HG02678 (cell line): Measurements from ENCODE around the gene UMAD1.
"Not testable (repeated sequence)": the region's sequence is repeated elsewhere in the genome, so short reads cannot be mapped to it uniquely, and the experiment has no call there.

Experiments used
- ATAC-seq: cut with Tn5 transposase; IDR thresholded peaks from one replicate; pipeline ENCODE4 v1.9.1; 2021; ENCODE audit warnings: mild to moderate bottlenecking, moderate library complexity; ENCODE audit not compliant: unreplicated experiment

UMAD1 gene

DNA sequence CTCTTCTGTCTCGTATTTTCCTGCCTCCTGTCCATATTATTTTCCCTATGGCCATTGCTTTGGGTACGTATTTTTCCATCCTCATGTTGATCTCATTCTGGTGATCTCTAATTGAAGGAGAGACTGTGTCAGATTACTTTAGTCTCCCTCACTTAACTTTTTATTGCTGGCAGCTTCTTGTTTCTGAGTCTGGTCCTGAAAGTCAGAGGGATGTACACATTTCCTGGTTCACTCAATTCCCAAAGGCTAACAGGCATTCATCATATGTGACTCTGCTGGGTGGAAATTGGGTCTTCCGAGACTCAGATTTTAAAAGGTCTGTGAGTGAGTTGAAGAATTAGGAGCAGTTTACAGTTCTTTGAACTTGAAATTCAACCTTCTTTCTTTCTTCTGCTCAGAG, 10.9 kb downstream of the UMAD1 start:
- ATAC-seq = no peak

DNA sequence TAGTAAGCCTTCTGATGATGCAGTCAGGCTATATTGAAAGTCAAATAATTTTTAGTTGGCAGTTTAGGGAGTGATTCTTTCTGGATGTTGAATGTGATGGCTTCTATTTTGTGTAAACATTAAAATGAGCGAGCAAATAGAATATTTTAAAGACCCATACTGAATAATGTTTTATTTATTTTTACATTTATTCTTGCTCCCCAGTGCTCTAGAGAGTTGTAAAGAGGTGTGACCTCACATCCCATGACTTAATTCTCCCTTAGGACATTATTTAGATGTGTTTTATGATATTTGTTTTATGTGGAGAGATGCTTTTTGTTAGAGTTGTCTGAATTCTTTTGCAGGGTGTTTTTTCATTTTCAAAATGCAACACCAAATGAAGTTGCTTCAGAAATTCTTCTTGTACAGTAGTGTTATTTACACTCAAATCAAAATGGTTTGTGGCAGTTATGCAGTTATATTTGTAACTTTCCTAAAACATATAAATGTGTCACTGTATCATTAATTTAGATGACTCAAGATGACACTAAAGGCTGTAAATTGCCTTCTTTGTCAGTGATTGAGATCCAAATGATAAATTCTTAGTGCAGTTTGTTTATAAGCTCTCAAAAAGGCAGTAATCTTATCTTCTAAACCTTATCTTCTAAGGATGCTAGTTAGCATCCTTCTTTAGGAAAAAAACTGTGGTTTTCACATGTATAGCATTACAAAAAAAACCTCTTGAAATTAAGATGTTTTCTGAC, 12.4 kb downstream of the UMAD1 start:
- no peak for ATAC-seq

DNA sequence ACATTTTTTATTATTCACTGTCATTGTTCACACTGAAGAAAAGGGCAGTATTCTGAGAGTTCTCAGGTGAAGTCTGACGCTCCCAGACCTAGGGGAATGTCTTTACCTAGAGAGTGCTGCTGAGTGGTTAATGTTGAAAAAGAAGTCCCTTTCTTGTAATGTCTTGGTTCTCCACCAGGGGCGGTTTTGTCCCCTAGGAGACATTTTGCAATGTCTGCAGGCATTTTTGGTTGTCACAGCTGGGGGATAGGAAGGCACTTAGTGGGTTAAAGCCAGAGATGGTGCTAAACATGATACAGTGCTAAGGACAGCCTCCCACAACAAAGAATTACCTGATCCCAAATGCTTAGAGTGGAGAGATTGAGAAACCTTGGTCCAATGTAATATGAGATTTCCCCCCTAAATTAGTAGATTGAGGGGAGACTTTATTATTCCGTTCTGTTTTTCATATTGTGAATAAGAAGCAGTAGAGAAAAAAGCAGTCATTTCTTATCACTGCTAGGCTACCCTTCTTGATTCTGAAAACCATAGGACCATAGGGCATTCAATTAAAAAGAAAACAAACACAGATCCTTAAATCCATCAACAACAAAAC, 13.1 kb downstream of the UMAD1 start:
- no peak for ATAC-seq

DNA sequence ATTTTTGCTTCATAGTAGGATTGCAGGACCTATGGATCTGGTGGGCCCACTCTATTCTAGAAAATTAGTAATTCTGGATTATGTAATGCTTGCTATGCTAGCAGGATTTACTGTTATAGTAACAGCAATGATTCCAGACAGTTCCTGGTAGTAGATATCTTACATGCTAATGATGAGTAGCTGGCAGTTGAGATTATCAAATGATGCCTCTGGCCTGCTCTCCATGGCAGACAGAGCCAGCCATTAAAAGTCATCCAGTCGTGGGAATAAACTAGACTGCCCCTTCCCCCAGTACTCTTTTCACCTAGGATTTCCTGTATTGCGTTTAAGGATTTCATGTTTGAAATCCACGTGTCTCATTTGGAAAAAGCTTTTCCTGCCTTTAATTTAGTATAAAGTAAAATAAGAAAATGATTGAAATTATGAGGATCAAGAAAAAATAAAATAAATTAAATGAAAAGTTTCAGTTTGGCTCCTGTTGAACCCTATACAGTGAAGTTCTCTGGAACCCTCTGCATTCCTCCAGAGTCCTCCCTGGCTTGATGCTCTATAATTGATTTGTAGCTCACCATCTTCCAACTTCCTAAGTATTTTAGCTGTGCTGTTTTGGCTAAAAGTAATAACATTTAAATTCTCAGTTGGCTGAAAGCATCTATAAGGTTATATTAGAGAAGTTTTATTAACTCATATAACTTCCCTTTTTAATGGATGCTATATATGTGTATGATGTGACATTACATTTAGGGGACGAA, 14.6 kb downstream of the UMAD1 start:
- ATAC-seq = no peak

DNA sequence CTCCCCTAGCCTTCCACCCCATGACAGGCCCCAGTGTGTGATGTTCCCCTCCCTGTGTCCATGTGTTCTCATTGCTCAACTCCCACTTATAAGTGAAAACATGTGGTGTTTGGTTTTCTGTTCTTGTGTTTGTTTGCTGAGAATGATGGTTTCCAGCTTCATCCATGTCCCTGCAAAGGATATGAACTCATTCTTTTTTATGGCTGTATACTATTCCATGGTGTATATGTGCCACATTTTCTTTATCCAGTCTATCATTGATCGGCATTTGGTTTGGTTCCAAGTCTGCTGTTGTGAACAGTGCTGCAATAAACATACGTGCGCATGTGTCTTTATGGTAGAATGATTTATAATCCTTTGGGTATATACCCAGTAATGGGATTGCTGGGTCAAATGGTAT, 15.9 kb downstream of the UMAD1 start:
- not testable (repeated sequence) for ATAC-seq

DNA sequence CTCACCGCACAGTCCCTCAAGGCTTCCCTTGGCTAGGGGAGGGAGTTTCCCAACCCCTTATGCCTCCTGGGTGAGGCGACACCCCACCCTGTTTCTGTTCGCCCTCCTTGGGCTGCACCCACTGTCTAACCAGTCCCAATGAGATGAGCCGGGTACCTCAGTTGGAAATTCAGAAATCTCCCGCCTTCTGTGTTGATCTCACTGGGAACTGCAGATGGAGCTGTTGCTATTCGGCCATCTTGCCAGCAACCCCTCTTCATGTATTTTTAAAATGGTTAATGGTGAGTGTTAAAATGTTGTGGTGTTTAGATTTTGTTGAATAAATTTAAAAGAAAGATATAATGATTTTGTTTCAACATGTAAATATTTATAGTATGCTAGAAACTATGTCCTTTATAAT, 22.0 kb downstream of the UMAD1 start:
- no peak for ATAC-seq

DNA sequence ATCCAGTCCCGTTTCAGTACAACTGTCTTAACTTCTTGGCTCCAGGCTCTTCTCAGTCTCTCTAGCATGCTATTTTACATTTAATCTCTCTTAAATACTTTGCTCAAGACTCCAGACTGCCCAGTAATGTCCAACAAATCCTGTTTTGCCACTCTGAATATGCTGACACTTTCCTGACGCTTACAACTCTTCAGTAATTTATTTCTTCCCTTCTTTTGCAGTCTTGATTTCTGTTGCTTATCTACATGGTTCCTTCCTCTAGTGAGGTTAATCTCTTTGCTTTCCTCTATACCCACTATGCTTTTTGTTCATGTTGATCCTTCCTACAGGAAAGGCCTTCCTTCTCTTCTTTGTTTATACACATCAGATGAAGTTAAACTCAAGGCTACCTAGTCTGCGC, 23.7 kb downstream of the UMAD1 start:
- no peak for ATAC-seq

DNA sequence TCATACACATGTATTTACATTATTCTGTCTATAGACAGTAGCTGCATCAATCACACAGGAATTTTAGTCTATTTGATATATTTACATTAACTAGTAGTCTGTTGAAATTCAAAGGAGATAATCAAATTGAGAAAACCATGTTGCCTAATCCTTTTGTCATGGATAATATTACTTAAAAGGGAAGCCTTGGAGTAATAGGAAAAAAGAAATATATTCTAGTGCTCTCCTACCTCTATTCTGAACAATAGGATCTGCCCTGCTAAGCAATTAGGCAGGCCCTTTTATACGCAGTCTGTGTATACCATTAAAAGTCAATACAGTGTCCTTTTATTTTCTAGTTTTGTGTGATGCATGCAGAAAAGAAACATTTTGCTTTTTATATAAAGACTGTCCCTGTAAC, 24.5 kb downstream of the UMAD1 start:
- no peak for ATAC-seq

DNA sequence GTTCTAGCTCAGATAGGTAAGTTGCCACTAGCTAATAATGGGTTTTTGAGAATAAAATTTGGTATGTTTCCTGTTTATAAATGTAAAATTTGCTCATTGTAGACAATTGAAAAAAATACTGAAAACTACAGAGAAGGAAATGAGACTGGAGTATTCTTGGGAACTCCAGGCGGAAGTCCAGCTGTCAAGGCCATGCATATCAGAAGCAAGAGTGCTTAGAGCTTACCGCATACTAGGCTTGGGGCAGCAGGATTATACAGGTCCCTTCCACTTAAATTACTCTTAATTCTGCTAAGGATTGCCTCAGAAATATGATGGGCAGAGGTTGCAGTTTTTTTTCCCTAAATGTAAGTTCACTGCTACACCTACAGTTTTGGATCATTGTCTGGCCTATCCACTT, 26.6 kb downstream of the UMAD1 start:
- no peak for ATAC-seq

DNA sequence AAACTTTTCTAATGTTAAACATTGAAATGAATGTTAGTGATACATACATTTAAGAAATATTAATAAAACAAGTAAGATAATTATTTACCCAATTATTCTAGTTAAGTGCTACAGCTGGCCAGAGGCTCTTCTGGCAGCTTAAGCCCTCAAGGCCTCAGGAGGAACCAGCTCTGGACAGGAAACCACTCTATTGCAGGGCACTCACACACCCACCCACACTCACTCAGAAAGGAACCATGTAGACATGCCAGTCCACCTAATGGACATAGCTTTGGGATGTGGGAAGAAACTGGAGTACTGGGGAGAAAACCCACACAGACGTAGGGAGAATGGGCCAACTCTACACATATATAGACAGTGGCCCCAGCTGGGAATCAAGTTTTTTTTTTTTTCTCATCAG, 28.2 kb downstream of the UMAD1 start:
- ATAC-seq = no peak

DNA sequence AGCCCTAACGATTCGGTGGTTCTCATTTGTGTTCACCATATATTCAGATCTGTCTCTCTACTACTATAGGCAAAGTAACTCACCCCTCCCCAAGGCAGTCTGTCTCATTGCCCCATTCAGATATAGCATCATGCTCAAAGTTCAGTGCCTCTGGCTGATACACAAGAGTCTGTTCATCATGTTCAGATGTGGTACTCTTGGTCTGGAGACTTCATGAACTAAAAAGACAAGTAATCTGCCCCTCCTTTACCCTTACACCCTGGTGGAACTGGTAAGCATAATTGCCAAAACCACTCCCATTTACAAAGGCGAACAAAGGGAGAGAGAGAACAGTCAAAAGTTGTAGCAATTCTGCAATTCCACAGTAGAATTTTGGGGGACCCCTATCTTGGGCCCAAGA, 29.9 kb downstream of the UMAD1 start:
- no peak for ATAC-seq

DNA sequence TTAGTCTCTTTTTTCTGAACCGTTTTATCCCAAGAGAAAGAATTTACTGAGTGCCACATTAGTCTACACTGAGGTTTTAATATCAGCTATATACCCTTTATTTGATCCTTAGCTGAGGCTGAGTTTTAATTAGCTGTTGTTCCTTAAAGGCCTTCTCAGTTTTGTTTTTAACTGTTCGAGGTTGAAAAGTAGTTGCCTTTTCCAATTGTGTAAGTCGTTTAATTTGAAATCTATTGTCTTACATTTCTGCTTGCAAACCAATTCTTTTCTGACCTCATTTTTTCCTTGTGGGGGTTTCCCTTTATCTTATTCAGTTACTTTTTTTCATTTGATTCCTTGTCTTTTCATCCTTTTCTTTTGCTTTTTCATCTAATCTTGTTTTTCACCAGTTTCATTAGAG, 30.8 kb downstream of the UMAD1 start:
- ATAC-seq = no peak

DNA sequence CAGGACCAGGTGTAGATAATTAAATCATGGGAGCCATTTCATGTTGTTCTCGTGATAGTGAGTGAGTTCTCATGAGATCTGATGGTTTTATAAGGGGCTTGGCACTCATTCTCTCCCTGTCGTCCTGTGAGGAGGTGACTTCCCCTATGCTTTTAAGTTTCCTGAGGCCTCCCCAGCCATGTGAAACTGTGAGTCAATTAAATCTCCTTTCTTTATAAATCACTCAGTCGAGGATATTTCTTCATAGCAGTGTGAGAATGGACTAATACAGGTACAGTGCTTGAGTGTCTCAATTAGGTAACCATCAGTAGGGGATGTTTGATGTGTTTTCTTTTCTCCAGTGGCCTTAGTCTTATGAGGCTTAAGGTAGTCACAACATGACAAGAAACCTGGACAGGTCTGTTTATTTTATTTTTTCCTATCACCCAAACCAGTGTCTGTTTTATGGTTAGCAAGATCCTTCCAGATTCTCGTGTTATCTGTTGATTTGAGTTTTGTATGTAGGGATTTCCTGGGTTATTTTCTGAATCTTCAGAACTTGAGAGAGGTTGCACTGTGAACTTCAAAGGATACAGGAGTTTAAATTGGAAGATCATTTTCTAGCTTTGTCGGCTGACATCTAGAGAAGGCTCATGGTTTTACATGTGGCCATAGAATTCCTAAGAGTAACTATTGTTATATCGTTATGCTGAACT, 32.1 kb downstream of the UMAD1 start:
- ATAC-seq = no peak

DNA sequence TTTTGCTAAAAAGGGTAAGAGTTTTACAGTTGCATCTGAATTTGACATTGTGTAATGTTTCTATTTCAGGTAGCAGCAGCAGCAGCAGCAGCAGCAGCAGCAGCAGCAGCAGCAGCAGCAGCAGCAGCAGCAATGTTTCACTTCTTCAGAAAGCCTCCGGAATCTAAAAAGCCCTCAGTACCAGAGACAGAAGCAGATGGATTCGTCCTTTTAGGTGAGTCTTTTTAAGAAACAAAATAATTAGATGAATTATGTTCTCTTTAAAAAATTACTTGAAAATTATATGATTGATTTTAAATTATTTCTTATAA, 32.6 kb downstream of the UMAD1 start:
- ATAC-seq = no peak

DNA sequence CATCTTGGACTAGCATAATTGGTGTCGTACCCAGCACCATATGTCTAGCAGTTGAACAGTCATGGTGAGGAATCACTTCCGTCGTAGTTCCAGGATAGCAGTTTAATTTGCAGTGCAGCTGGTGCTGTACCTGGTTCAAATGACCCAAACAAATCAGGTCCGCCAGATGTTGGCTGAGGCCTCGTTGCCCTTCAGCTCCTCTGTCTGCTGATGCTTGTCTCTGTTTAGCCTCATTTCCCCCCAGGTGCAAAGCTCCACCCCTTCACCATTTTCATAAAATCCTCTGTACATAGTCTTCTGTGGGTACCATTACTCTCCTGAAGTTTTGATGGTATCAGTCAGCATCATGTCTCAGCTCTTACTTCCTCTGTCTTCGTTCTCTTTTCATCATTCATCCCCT, 35.1 kb downstream of the UMAD1 start:
- no peak for ATAC-seq

DNA sequence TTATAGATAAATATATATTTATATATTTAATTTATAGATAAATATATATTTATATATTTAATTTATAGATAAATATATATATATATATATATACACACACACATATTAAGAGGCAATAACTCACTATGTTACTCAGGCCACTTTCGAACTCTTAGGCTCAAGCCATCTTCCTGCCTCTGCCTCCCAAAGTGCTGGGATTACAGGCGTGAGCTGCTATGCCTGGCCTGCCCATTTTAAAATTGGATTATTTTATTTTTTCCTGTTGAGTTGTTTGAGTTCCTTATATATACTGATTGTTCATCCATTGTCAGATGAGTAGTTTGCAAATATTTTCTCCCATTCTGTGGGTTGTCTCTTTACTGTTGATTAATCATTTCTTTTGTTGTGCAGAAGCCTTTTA, 39.1 kb downstream of the UMAD1 start:
- ATAC-seq = not testable (repeated sequence)

DNA sequence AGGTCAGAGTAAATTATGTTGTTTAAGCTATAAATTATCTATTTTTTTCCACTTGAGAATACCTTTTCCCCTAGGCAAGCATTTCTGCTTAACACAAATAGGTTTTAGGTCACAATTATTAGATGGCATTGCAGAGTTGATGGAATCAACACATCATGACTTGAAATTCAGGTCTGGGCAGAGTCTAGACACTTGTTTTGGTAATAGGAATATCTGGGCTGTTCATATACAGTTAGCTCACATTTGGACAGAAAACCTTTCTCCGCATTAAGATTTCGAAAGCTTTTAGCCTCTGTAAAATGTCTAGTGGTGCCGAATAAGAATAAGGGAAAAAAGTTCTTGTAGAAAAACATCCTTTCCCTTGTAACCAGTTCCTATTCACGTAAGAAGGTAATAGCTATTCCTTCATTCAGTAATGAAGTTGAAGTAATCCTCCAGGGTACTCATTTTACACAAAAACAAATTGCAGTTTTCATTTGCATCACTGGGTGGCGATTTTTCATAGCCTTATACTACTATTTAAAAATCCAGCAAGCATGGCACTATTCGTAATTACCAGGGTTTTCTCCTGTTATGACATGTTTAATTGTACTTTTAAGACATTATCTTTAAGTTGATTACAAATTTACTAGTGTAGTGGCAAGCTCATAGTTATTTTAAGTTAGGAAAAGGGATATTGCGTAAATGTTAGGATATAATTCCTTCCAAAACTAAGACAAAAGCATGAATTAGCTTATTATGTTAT, 40.8 kb downstream of the UMAD1 start:
- ATAC-seq = peak; percentile 75

DNA sequence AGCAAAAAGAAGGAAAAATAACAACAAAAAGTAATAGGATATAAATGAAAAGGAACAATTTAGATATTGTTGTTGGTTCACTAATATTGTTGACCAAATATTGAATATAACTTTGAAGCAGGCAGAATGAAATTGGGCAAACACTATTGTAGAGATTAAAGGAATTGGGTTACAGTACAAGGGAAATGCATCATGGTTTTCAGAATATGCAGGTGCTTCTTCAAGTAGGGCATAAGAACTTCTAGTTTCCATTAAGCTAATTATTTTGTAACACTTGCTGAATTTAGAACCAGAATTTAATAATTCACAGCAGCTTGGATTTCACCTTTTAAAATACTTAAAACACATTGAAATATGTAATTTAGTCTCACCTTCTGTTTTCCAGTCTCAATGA, 41.4 kb downstream of the UMAD1 start:
- ATAC-seq = no peak

DNA sequence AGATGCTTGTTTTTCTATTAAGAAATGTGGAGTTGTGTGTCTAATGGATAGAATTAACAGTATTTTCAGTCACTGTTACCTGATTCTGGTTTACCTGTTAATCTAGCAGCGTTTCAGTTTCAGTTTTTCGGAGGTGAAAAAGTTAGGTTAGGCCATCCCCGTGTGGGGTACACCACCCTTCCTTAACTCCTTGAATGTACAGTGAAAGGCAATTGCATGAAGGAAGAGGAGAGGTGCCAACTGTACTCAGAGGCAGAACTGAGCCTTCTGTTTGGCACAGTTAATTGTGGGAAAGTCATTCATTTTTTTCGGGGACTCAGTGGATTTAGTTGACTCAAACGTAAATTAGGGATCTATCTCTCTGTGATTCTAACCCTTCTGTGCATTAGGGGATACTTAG, 42.3 kb downstream of the UMAD1 start:
- ATAC-seq = no peak

DNA sequence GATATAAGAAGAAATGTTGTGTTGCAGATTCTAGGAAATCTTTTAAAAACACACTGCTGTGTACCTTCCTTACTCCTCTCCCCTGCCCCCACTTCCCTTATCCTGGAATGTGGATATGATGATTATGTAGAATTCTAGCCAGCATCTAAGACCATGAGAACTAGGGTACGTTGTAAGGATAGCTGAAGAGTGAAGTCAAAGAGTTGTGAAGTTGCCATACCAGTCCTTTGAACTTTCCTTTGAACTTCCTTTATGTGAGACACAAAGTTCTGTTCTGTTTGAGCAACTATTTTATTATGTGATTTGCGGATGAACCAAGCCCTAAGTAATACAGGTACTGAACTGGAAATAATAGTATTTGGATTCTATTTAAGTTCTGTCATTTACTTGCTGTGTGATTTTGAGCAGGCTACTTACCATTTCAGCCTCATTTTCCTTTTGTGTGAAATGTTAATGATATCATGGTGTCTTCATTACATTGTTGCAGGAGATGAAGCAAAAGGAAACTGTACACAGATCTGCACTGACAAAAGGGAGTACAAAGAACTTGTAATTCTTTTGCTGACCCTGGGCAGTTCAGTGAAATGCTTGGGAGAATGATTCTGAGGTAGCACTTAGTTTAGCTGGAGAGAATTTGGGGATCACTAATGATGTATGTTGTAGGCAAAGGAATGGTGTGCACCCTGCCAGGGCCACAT, 46.4 kb downstream of the UMAD1 start:
- no peak for ATAC-seq

DNA sequence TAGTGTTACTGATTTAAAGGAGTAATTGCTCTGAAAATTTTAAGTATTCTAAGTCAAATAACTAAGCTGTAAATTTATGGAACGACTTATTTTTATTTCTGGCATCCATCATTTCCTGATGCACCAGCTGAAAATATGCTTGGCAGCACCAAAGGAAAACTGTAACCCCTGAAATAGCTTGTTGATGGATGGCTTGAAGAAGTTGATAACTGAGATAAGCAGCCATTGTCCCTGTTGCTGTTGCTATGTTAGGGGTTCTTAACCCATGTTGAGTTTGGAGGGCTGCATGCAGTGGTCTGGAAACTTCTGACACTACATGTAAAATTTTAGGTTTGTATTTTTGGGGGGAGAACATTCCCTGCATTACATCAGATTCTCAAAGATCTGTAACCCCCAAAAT, 47.2 kb downstream of the UMAD1 start:
- no peak for ATAC-seq
